ENCODE data around the gene UROC1. TPM values are rescaled to one million over a fixed set of nuclear protein-coding genes. Genes with fewer than 3 reads are reported as not detected.
A peak's percentile ranks its signal among the peaks of the same experiment; 100 is the strongest.

UROC1 gene
- total RNA-seq, 1 experiment from 2014 or later = not detected

DNA sequence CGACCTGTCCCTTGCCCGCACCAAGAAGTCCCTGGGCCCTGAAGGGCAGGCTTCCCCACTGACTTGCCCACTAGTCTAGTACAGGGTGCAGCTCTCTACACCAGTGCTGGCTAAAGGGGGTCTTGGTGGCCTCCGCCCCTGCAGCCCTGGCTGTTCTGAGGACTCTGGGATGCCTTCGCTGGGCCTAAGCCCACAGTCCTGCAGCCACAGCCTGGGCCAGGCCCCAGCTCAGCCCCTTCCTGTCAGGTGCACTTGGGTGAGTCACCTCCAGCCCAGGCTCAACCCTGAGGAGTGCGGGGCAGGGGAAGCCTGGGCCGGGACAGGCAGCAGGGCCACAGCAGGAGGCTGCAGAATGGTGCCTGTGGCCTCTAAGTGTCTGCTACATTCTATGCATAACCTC is 40.2 kb upstream of the UROC1 start:
- no peak for TF ChIP-seq CTCF (IDR thresholded peaks at IDR 0.05; ENCODE audit: insufficient read depth in 1 of 2, low read depth in 1 of 2, low read length in 1 of 2, severe bottlenecking in 1 of 2, unreplicated experiment in 1 of 2)
- peaks cover 10% of the 10 kb centered on the region for H3K27me3 Mint-ChIP-seq (ENCODE audit: insufficient read depth, unreplicated experiment)
- no TSS peak for BruUV-seq (replicated peaks)
- Histone ChIP-seq H3K9me3 (no peaks in the 10 kb centered on the region), H3K4me3 (ENCODE audit: low read depth, low read length) (no peak overlapping the region), H3K36me3 (ENCODE audit: control insufficient read depth, insufficient read depth, low read length) (no peaks in the 10 kb centered on the region), H3K27me3 (replicated peaks; ENCODE audit: control insufficient read depth, insufficient read depth, low read length) (no peaks in the 10 kb centered on the region), H3K4me1 (no peaks in the 10 kb centered on the region)
- no peaks in the 10 kb centered on the region for H3K4me1 Mint-ChIP-seq (ENCODE audit: low read depth, unreplicated experiment)
- no peak for DNase-seq
- no peak overlapping the region for H3K4me3 Mint-ChIP-seq (ENCODE audit: unreplicated experiment)
- intact Hi-C loops (cut with micrococcal nuclease; ENCODE audit: unreplicated experiment) = no loop called here
- CTCF ChIA-PET = interaction anchor here (1.1 kb wide), 1 partner anchor 29 kb away, joined by 3 read pairs; no protein-coding TSS in a partner anchor
- POLR2A ChIA-PET = no interaction called here
- H3K27ac Mint-ChIP-seq (ENCODE audit: unreplicated experiment) = no peak overlapping the region
- no peaks in the 10 kb centered on the region for H3K9me3 Mint-ChIP-seq (ENCODE audit: unreplicated experiment)
- H3K36me3 Mint-ChIP-seq (ENCODE audit: insufficient read depth, unreplicated experiment) = no peaks in the 10 kb centered on the region

GRCh38 chr3:126557415-126557745 is 39.8 kb upstream of the UROC1 start:
- Mint-ChIP-seq H3K27ac (ENCODE audit: unreplicated experiment) (no peak overlapping the region), H3K27me3 (ENCODE audit: insufficient read depth, unreplicated experiment) (peaks cover 10% of the 10 kb centered on the region), H3K4me1 (ENCODE audit: low read depth, unreplicated experiment) (no peaks in the 10 kb centered on the region), H3K9me3 (ENCODE audit: unreplicated experiment) (no peaks in the 10 kb centered on the region), H3K36me3 (ENCODE audit: insufficient read depth, unreplicated experiment) (no peaks in the 10 kb centered on the region), H3K4me3 (ENCODE audit: unreplicated experiment) (no peak overlapping the region)
- Histone ChIP-seq H3K4me3 (ENCODE audit: low read depth, low read length) (no peak overlapping the region), H3K27me3 (replicated peaks; ENCODE audit: control insufficient read depth, insufficient read depth, low read length) (no peaks in the 10 kb centered on the region), H3K36me3 (ENCODE audit: control insufficient read depth, insufficient read depth, low read length) (no peaks in the 10 kb centered on the region), H3K9me3 (no peaks in the 10 kb centered on the region), H3K4me1 (no peaks in the 10 kb centered on the region)
- intact Hi-C loops (cut with micrococcal nuclease; ENCODE audit: unreplicated experiment) = no loop called here
- POLR2A ChIA-PET = no interaction called here
- CTCF ChIA-PET = interaction anchor here (1.1 kb wide), 1 partner anchor 28 kb away, joined by 3 read pairs; no protein-coding TSS in a partner anchor
- TF ChIP-seq CTCF (IDR thresholded peaks at IDR 0.05; ENCODE audit: insufficient read depth in 1 of 2, low read depth in 1 of 2, low read length in 1 of 2, severe bottlenecking in 1 of 2, unreplicated experiment in 1 of 2) = no peak
- DNase-seq = peak in 1 of 2 experiments; percentile 23
- no TSS peak for BruUV-seq (replicated peaks)

DNA sequence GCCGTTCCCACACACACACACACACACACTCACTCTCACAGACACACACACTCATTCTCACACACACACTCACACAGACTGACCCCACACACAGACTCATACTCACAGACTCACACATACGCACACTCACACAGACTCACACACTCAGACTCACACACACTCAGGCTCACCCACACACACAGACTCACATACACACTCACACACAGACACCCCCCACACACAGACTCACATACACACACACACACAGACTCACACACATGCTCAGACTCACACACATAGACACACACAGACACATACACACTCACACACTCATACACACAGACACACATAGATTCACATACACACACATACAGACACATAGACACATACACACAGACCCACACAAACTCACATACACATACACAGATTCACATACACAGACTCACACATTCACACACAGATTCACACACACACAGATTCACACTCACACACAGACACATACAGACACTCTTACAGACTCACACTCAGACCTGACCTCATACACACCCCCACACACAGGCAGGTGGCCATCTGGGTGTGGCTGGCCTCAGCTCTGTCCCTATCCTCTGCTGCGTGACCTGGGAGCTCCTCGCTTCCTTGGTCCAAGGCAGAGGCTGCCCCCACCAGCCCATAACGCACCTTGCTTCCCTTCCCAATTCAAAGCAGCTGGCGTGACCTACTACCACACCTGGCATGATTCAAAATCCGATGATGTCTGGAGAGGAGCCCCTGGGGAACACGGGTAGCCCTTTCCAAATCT is 39.3 kb upstream of the UROC1 start:
- H3K4me3 ChIP-seq (ENCODE audit: low read depth, low read length) = no peak overlapping the region
- no peaks in the 10 kb centered on the region for H3K36me3 ChIP-seq (ENCODE audit: control insufficient read depth, insufficient read depth, low read length)
- no peak for TF ChIP-seq CTCF (IDR thresholded peaks at IDR 0.05; ENCODE audit: insufficient read depth in 1 of 2, low read depth in 1 of 2, low read length in 1 of 2, severe bottlenecking in 1 of 2, unreplicated experiment in 1 of 2)
- intact Hi-C loops (cut with micrococcal nuclease; ENCODE audit: unreplicated experiment) = no loop called here
- H3K9me3 Mint-ChIP-seq (ENCODE audit: unreplicated experiment) = no peaks in the 10 kb centered on the region
- no peak overlapping the region for H3K27ac Mint-ChIP-seq (ENCODE audit: unreplicated experiment)
- no peak overlapping the region for H3K4me3 Mint-ChIP-seq (ENCODE audit: unreplicated experiment)
- H3K9me3 ChIP-seq = no peaks in the 10 kb centered on the region
- ChIA-PET CTCF (interaction anchor here (1.1 kb wide), 1 partner anchor 28 kb away, joined by 3 read pairs; no protein-coding TSS in a partner anchor), POLR2A (no interaction called here)
- H3K4me1 Mint-ChIP-seq (ENCODE audit: low read depth, unreplicated experiment) = no peaks in the 10 kb centered on the region
- peaks cover 10% of the 10 kb centered on the region for H3K27me3 Mint-ChIP-seq (ENCODE audit: insufficient read depth, unreplicated experiment)
- H3K4me1 ChIP-seq = no peaks in the 10 kb centered on the region
- DNase-seq = no peak
- no peaks in the 10 kb centered on the region for H3K36me3 Mint-ChIP-seq (ENCODE audit: insufficient read depth, unreplicated experiment)
- BruUV-seq (replicated peaks) = no TSS peak
- no peaks in the 10 kb centered on the region for H3K27me3 ChIP-seq (replicated peaks; ENCODE audit: control insufficient read depth, insufficient read depth, low read length)

Data from Caco-2 (cell line).